GM19468 (cell line): ENCODE measurements around the gene PTCRA.
"Not testable (repeated sequence)": the region's sequence is repeated elsewhere in the genome, so short reads cannot be mapped to it uniquely, and the experiment has no call there.

ENCODE experiments used
- ATAC-seq: cut with Tn5 transposase; IDR thresholded peaks from one replicate; pipeline ENCODE4 v1.9.1; 2021; ENCODE audit warnings: mild to moderate bottlenecking, moderate library complexity, moderate number of reproducible peaks; ENCODE audit not compliant: unreplicated experiment; ENCODE audit errors: extremely low read depth

Gene PTCRA, protein sequence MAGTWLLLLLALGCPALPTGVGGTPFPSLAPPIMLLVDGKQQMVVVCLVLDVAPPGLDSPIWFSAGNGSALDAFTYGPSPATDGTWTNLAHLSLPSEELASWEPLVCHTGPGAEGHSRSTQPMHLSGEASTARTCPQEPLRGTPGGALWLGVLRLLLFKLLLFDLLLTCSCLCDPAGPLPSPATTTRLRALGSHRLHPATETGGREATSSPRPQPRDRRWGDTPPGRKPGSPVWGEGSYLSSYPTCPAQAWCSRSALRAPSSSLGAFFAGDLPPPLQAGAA

DNA sequence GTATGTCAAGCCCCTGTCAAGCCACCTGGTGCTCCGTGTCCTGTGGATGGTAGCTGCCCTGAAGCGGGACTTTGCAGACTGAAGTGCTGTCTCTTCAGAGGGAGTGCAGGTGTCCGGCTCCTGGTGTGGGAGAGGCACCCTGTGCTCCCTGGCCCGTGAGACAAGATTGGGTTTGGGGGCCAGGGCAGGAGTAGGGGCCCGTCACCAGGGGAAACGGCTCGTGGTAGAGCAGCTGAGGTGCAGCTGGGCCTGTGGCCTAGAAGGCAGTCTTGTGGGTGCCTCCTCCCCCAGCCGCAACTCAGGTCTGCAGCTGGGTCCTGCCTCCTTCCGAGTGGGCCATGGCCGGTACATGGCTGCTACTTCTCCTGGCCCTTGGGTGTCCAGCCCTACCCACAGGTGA, at the start of gene PTCRA:
TSS of gene PTCRA (plus strand) at position 322 of the 400 bp plus-strand sequence. CDS start at position 339, 17 bp downstream.
- ATAC-seq: no peak

DNA sequence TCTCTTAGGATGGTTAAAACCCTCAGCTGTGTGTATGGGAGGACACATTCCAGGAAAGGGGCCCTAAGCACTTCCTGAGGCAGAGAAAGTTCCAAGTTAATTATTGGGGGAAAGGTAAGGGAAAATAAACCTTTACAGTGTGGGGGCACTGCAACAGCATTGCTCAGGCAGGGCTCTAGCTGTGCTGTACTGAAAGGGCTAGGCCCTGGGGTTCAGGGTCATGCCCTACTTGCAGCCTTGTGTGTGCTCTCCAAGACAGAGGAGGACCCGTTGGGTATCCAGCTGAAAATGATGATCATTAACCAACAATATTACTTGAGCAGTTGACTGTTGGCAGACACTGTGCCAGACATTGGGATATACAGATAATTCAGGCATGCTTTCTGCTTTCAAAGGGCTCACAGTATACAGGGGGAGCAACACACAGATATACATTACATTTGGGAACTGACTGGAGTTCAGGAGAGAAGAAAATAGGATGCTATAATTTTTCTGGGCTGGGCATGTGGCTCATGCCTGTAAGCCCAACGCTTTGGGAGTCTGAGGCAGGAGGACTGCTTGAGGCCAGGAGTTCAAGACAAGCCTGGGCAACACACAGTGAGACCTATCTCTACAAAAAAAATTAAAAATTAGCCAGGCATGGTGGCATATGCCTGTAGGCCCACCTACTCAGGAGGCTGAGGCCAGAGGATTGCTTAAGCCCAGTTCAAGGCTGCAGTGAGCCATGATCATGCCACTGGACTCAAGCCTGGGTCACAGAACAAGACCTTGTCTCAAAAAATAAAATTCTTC, 45.5 kb upstream of the PTCRA start:
- no peak for ATAC-seq

DNA sequence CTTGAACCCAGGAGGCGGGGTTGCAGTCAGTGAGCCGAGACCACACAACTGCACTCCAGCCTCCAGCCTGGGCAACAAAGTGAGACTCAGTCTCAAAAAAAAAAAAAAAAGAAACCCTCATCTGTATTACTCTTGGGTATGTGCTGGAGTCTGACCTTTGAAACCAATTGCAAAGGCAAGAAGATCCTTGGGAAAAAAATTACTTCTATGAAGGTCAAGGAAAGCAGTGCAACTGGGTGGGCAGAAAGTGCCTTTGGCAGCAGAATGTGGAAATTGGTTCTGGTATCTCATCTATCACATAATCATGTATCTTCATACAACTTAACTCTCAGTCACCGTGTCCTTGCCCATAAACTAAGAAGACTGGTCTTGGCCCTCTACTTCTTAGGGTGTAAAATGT, 44.1 kb upstream of the PTCRA start:
- no peak for ATAC-seq

DNA sequence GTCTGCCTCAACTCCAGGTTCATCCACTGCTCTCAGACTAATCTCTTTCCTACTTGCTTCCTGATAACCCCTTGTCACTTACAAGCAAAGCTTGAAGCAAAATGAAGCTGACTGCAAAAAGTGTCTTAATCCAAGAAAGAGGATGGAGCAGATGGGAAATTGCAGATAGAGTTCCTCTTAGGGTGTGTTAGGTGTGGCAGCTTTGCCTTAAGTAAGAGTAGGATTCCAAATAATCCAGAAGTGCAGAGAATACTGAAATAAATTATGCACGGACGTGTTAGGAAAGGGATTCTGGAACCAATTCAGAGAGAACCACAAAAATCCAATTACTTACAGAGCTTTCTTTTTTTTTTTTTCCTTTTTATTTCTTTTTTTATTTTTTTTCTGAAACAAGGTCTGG, 42.5 kb upstream of the PTCRA start:
- ATAC-seq: no peak

DNA sequence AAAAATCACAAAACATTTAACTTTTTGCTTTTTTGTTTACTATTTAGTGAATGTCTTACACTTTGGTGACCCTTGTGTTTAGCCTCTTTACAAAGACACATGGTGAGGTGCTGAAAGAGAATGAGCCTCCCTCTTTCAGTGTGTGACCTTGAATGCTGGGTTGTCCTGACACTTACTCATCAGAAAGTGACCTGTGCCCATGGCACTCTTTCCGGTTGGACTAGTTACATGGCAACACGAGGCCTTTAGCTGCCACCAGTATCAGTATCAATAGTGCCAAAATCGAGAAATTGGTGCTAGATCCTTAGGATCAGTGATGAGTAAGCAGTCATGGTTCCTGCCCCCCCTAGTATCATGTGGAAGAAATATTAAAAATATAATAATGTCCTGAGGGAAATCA, 38.2 kb upstream of the PTCRA start:
- ATAC-seq: no peak

DNA sequence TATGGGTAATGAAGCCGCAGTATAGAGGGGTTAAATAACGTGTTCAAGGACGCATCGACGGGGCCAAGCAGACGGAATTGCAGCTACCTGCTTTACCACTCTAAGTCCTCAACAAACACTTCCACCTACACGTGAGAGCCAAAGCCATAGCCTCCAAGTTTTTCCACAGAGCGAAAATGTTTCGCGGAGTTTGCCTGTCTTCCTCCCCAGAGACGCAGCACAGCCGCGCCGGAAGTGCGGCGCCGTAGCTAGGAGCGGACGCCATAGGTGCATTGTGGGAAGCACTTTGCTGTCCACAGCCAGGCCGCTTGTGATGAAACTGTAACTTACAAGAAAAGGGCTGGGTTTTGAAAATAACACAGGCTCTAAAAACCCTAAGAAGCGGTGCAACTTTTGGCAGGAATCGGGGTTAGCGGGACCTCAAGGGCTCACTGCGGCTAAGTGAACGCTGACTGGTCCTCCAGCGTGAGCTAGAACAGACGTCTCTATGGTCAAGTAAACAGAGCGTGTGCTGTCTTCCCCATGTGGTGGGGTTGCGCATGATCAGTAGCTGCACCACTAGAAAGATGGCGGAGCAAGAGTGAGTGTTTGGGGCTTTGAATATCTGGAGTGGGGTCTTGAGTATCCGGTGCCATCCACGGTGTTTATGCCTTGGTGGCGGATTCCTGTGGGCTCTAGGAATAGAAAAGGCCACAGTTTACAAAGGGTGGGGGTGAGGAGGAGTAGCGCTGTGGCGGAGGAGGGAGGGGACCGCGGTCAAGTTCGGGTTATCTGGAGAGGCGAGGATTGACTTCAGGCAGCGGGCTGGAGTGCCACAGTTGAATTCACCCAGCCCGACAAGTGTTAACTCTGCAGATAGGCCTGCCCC, 36.2 kb upstream of the PTCRA start, which contains the start of gene RPL7L1:
TSS of gene RPL7L1 (plus strand) at position 245 of the 868 bp plus-strand sequence. CDS start at position 540, 295 bp downstream.
- ATAC-seq: peak; percentile 48

DNA sequence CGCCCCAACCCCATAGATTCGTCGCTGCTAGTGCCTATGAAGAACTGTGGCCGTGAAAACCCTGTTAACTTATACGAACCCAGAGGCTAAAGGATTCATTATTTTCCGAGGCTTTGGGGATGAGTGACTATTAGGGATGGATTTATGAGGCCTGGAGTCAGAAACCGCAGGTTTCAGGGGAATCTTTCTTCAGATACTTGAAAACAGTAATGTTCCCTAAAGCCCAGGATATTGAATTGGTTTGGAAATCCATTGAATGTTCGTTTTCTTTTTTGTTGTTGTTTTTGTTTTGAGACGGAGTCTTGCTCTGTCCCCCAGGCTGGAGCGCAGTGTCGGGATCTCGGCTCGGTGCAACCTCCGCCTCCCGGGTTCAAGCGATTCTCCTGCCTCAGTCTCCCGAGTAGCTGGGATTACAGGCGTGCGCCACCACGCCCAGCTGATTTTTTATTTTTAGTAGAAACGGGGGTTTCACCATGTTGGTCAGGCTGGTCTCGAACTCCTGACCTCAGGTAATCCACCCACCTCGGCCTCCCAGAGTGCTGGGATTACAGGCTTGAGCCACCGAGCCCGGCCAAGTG, 35.5 kb upstream of the PTCRA start:
- not testable (repeated sequence) for ATAC-seq

DNA sequence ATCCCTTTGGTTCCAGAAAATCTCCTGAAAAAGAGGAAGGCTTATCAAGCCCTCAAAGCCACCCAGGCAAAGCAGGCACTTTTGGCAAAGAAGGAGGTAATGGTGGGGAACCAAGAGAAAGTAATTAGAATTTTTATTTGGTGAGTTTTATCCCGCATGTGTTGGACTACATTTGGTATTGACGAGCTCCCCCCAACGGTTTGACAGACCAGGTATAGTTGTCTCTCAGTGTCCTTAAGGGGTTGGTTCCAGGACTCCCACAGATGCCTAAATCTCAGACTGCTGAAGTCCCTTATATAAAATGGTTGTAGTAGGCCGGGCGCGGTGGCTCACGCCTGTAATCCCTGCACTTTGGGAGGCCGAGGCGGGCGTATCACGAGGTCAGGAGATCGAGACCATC, 35.0 kb upstream of the PTCRA start:
- ATAC-seq: not testable (repeated sequence)

DNA sequence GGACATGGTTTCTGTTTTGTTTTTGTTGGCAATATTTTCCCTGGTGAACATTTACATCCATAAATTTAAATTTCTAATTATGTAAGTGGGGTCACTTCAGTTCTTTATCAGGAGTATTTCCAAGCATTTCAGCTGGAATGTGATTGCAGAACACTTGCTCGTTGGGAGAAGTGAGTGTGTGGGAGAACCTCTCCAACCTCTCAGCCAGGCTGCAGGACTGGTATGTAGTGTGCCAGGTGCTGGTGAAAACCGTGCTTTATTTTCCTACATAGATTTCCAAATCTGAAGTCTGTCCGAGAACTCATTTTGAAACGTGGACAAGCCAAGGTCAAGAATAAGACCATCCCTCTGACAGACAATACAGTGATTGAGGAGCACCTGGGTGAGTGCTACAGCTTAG, 30.2 kb upstream of the PTCRA start:
- no peak for ATAC-seq

DNA sequence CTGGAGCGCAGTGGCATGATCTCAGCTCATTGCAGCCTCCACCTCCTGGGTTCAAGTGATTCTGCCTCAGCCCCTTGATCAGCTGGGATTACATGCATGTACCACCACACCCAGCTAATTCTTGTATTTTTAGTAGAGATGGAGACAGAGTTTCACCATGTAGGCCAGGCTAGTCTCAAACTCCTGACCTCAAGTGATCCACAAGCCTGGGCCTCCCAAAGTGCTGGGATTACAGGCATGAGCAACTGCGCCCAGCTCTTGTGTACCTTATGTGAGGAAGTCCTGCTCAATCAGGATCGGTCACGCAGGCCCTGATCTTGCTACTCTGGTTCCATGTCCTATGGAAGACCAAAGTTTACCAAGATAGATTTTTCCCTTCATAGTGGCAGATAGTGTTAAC, 27.7 kb upstream of the PTCRA start:
- not testable (repeated sequence) for ATAC-seq

DNA sequence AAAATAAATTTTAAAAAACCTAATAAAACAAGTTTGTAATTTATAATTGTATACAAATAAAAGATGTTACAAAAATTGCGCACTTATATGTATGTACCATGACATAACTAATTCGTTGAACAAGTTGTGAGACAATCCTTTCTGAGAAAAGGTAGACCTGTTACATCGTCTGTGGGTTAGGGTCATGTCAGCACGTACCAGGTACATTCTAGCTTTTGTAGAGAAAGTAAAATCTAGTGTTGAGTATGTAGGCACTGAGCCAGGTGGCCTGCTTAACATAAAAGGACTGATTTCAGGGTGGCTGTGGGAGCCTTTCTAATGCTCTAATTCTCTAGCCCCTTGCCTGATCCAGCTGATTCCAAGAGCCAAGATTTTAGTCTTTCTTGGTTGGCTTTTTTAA, 26.0 kb upstream of the PTCRA start:
- no peak for ATAC-seq

DNA sequence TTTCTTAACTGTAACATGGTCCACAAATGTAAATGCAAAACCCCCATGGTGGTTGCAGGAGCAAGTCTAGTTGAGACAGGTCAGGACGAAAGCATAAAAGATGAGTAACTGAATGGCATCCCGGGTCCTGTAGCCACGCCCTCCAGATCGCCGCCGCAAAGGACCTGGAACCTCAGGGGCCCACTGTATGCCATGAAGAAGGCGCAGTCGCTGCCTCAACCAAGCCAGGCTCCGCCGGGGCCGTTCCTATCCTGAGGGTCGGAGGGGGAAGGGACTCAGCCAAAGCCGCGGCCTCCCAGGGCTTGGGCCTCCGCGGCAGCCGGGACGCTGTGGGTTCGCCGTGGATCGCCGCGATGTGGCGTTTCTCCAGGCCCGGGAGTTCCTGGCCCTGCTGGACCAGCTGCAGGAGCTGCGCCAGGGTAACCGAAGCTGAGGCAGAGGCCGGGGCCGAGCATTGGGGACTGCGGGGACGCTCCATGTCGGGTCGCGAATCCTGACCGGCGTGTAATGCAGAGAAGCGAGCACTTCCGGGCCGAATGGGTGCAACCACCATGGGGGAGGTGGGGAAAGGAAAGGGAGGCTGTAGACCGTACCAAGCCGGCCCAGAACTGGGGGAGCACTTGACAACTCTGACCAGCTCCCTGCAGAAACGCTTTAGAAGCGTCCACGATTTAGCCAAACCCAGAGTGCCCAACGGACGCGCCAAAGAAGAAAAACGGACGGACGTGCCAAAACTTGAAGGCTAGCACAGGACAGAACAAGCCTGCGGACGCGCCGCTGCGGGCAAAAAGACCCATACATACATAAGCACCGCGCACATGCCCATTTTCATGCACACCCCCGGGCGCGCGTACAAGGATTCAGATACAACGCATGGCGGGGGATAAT, 25.3 kb upstream of the PTCRA start:
- ATAC-seq: peak; percentile 87

DNA sequence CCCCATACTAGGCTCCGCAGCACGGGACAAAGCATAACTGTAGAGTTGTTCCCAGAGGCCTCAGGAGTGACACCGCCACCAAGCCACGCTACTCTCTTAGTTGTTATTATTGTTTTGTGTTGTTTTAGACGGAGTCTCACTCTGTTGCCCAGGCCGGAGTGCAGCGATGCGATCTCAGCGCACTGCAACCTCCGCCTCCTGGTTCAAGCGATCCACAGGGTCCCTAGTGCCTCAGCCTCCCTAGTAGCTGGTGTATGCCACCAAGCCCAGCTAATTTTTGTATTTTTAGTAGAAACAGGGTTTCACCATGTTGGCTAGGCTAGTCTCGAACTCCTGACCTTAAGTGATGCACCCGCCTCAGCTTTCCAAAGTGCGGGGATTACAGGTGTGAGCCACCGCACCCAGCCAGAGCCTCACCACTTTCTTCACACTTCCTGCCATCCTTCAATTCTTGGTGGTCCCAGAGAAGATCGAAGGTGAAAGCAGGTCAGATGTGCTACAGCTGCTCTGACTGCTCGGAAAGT, 24.6 kb upstream of the PTCRA start:
- ATAC-seq: no peak

DNA sequence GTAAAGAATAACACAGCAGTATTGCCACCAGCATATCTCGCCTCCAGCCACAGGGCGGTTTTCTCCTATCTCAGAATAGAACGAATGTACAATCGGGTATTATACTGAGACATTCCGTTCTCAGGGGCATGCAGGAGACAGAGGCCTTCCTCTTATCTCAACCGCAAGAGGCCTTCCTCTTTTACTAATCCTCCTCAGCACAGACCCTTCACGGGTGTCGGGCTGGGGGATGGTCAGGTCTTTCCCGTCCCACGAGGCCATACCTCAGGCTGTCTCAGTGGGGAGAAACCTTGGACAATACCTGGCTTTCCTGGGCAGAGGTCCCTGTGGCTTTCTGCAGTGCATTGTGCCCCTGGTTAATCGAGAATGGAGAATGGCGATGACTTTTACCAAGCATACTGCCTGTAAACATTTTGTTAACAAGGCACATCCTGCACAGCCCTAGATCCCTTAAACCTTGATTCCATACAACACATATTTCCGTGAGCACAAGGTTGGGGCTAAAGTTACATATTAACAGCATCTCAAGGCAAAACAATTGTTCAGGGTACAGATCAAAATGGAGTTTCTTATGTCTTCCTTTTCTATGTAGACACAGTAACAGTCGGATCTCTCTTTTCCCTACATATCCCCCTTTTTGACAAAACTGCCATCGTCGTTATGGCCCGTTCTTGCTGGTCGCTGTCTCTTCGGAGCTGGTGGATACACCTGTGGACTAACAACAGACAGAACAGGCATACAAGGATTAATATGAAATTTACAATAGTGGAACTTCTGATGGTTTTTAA, 21.6 kb upstream of the PTCRA start:
- not testable (repeated sequence) for ATAC-seq

DNA sequence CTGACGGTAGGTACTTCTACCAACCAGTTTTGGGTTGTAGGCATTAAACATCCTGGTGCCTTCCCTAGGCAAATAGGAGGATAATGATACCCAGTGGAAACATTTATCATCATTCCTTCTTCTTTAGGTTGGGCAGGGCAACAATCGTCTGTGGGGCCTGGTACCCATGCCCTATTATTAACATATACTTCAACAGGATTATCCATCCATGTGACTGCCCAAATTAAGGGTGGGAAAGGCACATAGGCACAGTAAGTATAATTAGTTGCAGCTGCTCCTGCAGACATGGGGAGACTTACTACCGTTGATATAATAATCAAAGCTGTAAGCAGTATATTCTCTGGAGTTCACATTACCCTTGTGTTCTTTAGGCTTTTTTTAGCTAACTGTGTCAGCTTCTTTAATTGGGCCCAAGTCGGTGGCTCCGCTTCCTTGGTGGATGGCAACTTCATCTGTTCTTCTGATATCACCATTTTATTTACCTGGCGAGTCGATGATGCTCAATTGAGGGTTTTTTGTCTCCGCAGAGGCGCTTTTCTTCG, 19.6 kb upstream of the PTCRA start:
- ATAC-seq: no peak

DNA sequence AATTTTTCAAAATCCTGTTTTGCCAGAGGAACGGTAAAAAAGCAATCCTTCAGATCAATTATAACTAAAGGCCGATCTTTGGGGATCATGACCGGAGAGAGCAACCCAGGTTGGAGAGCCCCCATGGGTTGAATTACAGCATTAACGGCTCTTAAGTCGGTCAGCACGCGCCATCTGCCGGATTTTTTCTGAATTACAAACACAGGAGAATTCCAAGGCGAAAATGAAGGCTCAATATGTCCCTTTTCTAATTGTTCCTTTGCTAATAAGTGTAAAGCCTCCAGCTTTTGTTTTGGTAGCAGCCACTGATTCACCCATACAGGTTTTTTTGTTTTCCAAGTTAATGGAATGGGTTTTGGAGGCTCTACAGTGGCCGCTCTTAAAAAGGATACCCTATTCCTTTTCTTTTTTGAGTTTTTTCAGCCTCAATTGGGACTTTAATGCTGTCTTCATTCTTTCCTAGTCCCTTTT, 16.9 kb upstream of the PTCRA start:
- no peak for ATAC-seq

DNA sequence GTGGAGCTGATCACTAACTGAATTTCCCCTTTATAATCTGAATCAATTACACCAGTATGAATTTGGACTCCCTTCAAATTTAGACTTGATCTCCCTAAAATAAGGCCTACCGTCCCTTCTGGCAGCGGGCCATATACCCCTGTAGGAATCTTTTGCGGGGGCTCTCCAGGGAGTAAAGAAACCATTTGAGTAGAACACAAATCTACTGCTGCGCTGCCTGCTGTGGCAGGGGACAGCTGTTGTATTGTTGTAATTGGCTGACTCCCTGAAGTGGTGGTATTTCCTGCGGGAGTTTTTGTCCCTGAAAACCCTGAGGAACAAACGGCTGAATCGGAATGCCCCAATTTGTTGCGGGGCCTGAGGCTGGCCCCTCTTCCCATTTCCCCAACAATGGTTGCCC, 16.0 kb upstream of the PTCRA start:
- no peak for ATAC-seq

DNA sequence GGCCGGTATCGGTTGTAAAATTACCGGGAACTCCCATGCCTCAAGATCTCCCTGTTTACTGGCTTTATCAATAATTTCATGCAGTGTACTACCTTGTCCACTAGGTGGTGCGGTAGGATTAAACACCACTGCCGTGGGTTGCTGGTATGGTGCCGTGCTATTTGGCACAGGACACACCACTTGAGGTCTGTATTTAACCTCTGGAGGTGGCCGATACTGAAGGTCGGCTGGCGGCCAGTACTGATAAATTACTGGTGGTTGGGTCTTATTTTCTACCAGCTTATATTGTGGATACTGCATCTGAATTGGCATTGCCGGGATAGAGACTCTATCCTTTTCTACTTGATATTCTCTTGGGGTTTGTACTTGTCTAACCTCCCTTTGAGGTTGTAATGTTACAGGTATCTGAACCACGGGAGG, 14.3 kb upstream of the PTCRA start:
- ATAC-seq: no peak
